ENCODE measurements around the gene GPA33.

GPA33 gene

GRCh38 chr1:167116174-167116573, 26.0 kb upstream of the GPA33 start:
- no peak for DNase-seq

- no peak for DNase-seq
Observed at GRCh38 chr1:167115655-167116054, 25.5 kb upstream of the GPA33 start.

- no peak for DNase-seq
Observed at GRCh38 chr1:167114725-167115124, 24.5 kb upstream of the GPA33 start.

- no peak for DNase-seq
Observed at GRCh38 chr1:167111868-167112709, 21.9 kb upstream of the GPA33 start.

GRCh38 chr1:167110586-167110985, 20.4 kb upstream of the GPA33 start:
- no peak for DNase-seq

- DNase-seq, result no peak
Observed at GRCh38 chr1:167109125-167109524, 18.9 kb upstream of the GPA33 start.

- DNase-seq, result no peak
Observed at GRCh38 chr1:167107456-167107855, 17.3 kb upstream of the GPA33 start.

- DNase-seq, result no peak
Observed at GRCh38 chr1:167106119-167106461, 15.9 kb upstream of the GPA33 start.

GRCh38 chr1:167105271-167106118, 15.3 kb upstream of the GPA33 start:
- no peak for DNase-seq

GRCh38 chr1:167104256-167104633, 14.1 kb upstream of the GPA33 start:
- no peak for DNase-seq

- DNase-seq, result no peak
Observed at GRCh38 chr1:167102906-167103573, 12.9 kb upstream of the GPA33 start.

- DNase-seq, result no peak
Observed at GRCh38 chr1:167101754-167102153, 11.6 kb upstream of the GPA33 start.

- no peak for DNase-seq
Observed at GRCh38 chr1:167100730-167101129, 10.6 kb upstream of the GPA33 start.

- no peak for DNase-seq
Observed at GRCh38 chr1:167099851-167100250, 9.7 kb upstream of the GPA33 start.

- no peak for DNase-seq
Observed at GRCh38 chr1:167095368-167095767, 5.2 kb upstream of the GPA33 start.

GRCh38 chr1:167094690-167095089, 4.5 kb upstream of the GPA33 start:
- no peak for DNase-seq

GRCh38 chr1:167093846-167094516, 3.8 kb upstream of the GPA33 start, which contains the start of gene STYXL2:
TSS of gene STYXL2 (plus strand) at chr1:167094075. CDS start at chr1:167094850, 775 bp downstream.
- no peak for DNase-seq

- DNase-seq, result no peak
Observed at GRCh38 chr1:167092653-167093052, 2.5 kb upstream of the GPA33 start.

- DNase-seq, result no peak
Observed at GRCh38 chr1:167089939-167090313, 251 bp downstream of the GPA33 start.

GRCh38 chr1:167088746-167089417, 1.3 kb downstream of the GPA33 start:
- DNase-seq, result no peak

- no peak for DNase-seq
Observed at GRCh38 chr1:167086768-167087167, 3.4 kb downstream of the GPA33 start.

GRCh38 chr1:167086033-167086432, 4.1 kb downstream of the GPA33 start:
- DNase-seq, result no peak

All from NCI-H2029 treated with DMSO at 0.1 percent for 48 hours (cell line).